Spleen (tissue), 11 donors: Measurements from ENCODE around the gene ABHD12. TPM values are rescaled to one million over a fixed set of nuclear protein-coding genes. Genes with fewer than 3 reads are reported as not detected.

Experiments
- DNase-seq: peaks from one replicate; pipeline ENCODE4 v3.0.0-alpha.2; 2020
- H3K27ac ChIP-seq, 8 donors: fragments of 200-600 bp; sonication (generic) in 7 of 8; 1 replicate in 4 of 8; 2 replicates in 4 of 8; pipeline versions ENCODE4 v1.5.0 to v1.8.0; 2016 to 2021; ENCODE audit warnings: inconsistent platforms in 4 of 8, mild to moderate bottlenecking in 4 of 8, moderate library complexity in 1 of 8
- H3K27me3 ChIP-seq, 7 donors: fragments of 200-600 bp; sonication (generic) in 6 of 7; replicated peaks in 1 of 7; 1 replicate in 4 of 7; 2 replicates in 3 of 7; pipeline versions ENCODE4 v1.5.0 to v1.8.0; 2016 to 2021; ENCODE audit warnings: inconsistent platforms in 3 of 7, mild to moderate bottlenecking in 1 of 7
- H3K36me3 ChIP-seq, 6 donors: fragments of 200-600 bp; sonication (generic) in 5 of 6; 1 replicate in 4 of 6; 2 replicates in 2 of 6; pipeline versions ENCODE4 v1.5.0 to v1.8.0; 2016 to 2021; ENCODE audit warnings: inconsistent platforms in 2 of 6
- H3K4me1 ChIP-seq, 6 donors: fragments of 200-600 bp; sonication (generic) in 5 of 6; 1 replicate in 3 of 6; 2 replicates in 3 of 6; pipeline versions ENCODE4 v1.5.0 to v1.8.0; 2016 to 2021; ENCODE audit warnings: inconsistent platforms in 3 of 6
- H3K4me3 ChIP-seq, 8 donors: fragments of 200-600 bp; sonication (generic) in 7 of 8; 1 replicate in 4 of 8; 2 replicates in 4 of 8; pipeline versions ENCODE4 v1.5.0 to v1.8.0; 2016 to 2021; ENCODE audit warnings: inconsistent platforms in 4 of 8, mild to moderate bottlenecking in 4 of 8, moderate library complexity in 2 of 8
- H3K9me3 ChIP-seq, 8 donors: fragments of 200-600 bp; sonication (generic) in 7 of 8; 1 replicate in 4 of 8; 2 replicates in 4 of 8; pipeline versions ENCODE4 v1.5.0 to v1.8.0; 2016 to 2021; ENCODE audit warnings: inconsistent platforms in 4 of 8
- POLR2A ChIP-seq, 3 donors: fragments of 450-650 bp; IDR thresholded peaks; one replicate each; pipeline ENCODE4 v1.5.1; 2017; ENCODE audit warnings: antibody characterized with exemption in 3 of 3, mild to moderate bottlenecking in 1 of 3
- POLR2AphosphoS5 ChIP-seq, 3 donors: sonication (generic); formaldehyde crosslinking; IDR thresholded peaks; one replicate each; pipeline ENCODE4 v1.5.1; 2017; ENCODE audit warnings: antibody characterized with exemption in 3 of 3
- WGBS, 5 donors: extraction: QIAGEN DNeasy Blood & Tissue Kit in 3 of 5; methylation state at CpG; one replicate each; pipeline versions ENCODE4 v1.1.5 to v1.1.7; 2013 to 2018; 5-methylcytosine and 5-hydroxymethylcytosine counted together
- intact Hi-C: fragments of 100-400 bp; cut with DNase I; formaldehyde crosslinking; loops from one replicate; pipeline ENCODE4 v1.15.0; 2023; ENCODE audit warnings: low total_unique reads
- polyA plus RNA-seq, 3 donors: library from polyadenylated mRNA; stranded (reverse); fragments of 200-250 nt; gene quantifications; one replicate each; pipeline ENCODE4 v1.2.1, GENCODE V29; 2013
- total RNA-seq, 7 donors: library from RNA; depleted of rRNA in 3 of 7; stranded (reverse); fragments of >200 nt in 3 of 7; fragmentation: NEBNext Ultra II Directional in 4 of 7; extraction: Animal tissue kit (Norgen Biotek cat#: 25700) in 4 of 7; gene quantifications; one replicate each; pipeline versions ENCODE4 v1.1.0 to v1.2.1, GENCODE V29; 2016 to 2021
- TF ChIP-seq, protein P1 (sequence below), 11 experiments: fragments of 200-600 bp in 7 of 11; fragments of 450-650 bp in 4 of 11; sonication (generic) in 4 of 11; IDR thresholded peaks in 8 of 11; conservative IDR thresholded peaks in 3 of 11; 1 replicate in 7 of 11; 2 replicates in 4 of 11; pipeline versions ENCODE4 v1.4.0 to v1.8.0; 2016 to 2021; ENCODE audit warnings: antibody characterized with exemption in 11 of 11, inconsistent platforms in 4 of 11, mild to moderate bottlenecking in 1 of 11
- donor health status: healthy with polysubstance abuse.
- donor health status: DM: no; HTN: no; CAD: no; lungs with moderate emphysema.
- donor health status: DM: no; HTN: no; CAD: no.
- donor health status: Bipolar disorder and iron deficiency.
- donor health status: healthy.
- donor health status: DM: no; HTN: no; CAD: no.
- donor health status: DM: yes; HTN: yes; CAD: no.

The ABHD12 gene
- total and polyA plus RNA-seq, 10 donors = 16.1 to 36.9 (median 25.3) TPM

- Histone ChIP-seq H3K4me3 (no peak overlapping the region), H3K4me1 (peaks cover 0 to 18% (median 7%) of the 10 kb centered on the region in 6 donors), H3K27ac (no peak overlapping the region), H3K9me3 (no peaks in the 10 kb centered on the region), H3K27me3 (no peaks in the 10 kb centered on the region), H3K36me3 (peaks cover 0 to 93% (median 58%) of the 10 kb centered on the region in 6 donors)
- intact Hi-C loops = no loop called here
- no peak for TF ChIP-seq POLR2A (IDR thresholded peaks at IDR 0.05)
- TF ChIP-seq POLR2AphosphoS5 (IDR thresholded peaks at IDR 0.05) = no peak
- TF ChIP-seq, protein P1, sequence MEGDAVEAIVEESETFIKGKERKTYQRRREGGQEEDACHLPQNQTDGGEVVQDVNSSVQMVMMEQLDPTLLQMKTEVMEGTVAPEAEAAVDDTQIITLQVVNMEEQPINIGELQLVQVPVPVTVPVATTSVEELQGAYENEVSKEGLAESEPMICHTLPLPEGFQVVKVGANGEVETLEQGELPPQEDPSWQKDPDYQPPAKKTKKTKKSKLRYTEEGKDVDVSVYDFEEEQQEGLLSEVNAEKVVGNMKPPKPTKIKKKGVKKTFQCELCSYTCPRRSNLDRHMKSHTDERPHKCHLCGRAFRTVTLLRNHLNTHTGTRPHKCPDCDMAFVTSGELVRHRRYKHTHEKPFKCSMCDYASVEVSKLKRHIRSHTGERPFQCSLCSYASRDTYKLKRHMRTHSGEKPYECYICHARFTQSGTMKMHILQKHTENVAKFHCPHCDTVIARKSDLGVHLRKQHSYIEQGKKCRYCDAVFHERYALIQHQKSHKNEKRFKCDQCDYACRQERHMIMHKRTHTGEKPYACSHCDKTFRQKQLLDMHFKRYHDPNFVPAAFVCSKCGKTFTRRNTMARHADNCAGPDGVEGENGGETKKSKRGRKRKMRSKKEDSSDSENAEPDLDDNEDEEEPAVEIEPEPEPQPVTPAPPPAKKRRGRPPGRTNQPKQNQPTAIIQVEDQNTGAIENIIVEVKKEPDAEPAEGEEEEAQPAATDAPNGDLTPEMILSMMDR (IDR thresholded peaks at IDR 0.05 in 8 of 11, conservative IDR thresholded peaks at IDR 0.05 in 3 of 11) = no peak
- peak; percentile 72 for DNase-seq
- WGBS, 5 donors = 88 to 97% (median 93%) methylated on average over 10 to 22 of the region's 22 CpGs
Observed at GRCh38 chr20:25290646-25291431, 99.8 kb downstream of the ABHD12 start.

- TF ChIP-seq, protein P1 (IDR thresholded peaks at IDR 0.05 in 8 of 11, conservative IDR thresholded peaks at IDR 0.05 in 3 of 11) = no peak
- TF ChIP-seq POLR2A (IDR thresholded peaks at IDR 0.05) = no peak
- TF ChIP-seq POLR2AphosphoS5 (IDR thresholded peaks at IDR 0.05) = no peak
- H3K27me3 ChIP-seq = no peaks in the 10 kb centered on the region
- no peaks in the 10 kb centered on the region for H3K9me3 ChIP-seq
- 90 to 94% (median 92%) methylated on average over 23 to 24 of the region's 24 CpGs for WGBS, 5 donors
- peaks cover 0 to 93% (median 62%) of the 10 kb centered on the region in 6 donors for H3K36me3 ChIP-seq
- no peak overlapping the region for H3K4me3 ChIP-seq
- peak; percentile 74 for DNase-seq
- H3K4me1 ChIP-seq = peaks cover 0 to 12% (median 5%) of the 10 kb centered on the region in 6 donors
- no peak overlapping the region for H3K27ac ChIP-seq
- intact Hi-C loops = no loop called here
Observed at GRCh38 chr20:25289886-25290597, 100.6 kb downstream of the ABHD12 start.

DNA sequence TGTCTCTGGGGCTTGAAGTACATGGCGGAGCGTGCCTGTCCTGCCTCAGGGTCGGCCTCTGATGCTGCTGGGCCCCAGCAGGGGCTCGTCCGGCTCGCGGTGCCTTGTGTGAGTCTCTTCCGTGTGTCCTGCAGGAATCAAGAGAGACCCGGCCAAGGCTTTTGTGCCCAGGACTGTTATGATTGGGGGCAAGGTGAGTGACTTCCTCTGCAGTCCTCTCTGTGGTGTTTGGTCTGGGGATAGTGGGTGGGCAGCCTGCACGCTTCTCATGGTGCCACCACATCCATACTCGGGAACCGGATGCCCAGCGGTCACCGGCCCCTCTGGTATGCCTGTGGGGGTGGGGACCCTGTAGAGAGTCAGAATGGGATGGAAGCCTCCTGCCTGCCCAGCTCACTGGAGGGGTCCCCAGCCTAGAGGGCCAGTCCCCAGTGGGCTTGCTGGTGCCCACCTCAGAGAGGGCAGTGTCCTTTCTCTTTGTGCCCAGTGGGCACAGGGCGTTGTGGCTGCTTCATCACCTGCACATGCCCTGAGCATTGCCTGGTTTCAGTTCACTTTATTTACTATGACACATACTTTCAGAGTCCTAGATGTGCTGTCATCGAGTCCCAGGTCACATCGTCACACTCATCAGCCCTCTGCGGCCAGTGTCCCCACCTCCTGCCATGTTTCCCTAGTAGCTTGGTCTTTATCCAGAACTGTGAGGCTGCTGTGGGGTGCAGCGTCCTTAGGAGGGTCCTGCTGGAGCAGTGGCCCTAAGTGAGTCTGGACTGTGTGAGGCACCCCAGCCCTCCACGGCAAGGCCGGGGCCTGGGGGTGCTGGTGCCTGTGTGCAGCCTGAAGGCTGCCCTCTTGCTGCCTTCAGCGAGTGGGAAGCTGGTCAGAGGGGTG, 102.1 kb downstream of the ABHD12 start:
- H3K4me3 ChIP-seq = no peak overlapping the region
- peak; percentile 75 for DNase-seq
- no peaks in the 10 kb centered on the region for H3K4me1 ChIP-seq
- H3K27me3 ChIP-seq = no peaks in the 10 kb centered on the region
- 71 to 92% (median 90%) methylated on average over 9 to 22 of the region's 22 CpGs for WGBS, 5 donors
- intact Hi-C loops = no loop called here
- no peaks in the 10 kb centered on the region for H3K9me3 ChIP-seq
- H3K27ac ChIP-seq = peak overlapping the region in 2 of 8 donors; percentile 34 to 42
- TF ChIP-seq, protein P1 (IDR thresholded peaks at IDR 0.05 in 8 of 11, conservative IDR thresholded peaks at IDR 0.05 in 3 of 11) = no peak
- TF ChIP-seq POLR2AphosphoS5 (IDR thresholded peaks at IDR 0.05) (peak in 1 of 3 donors; percentile 7), POLR2A (IDR thresholded peaks at IDR 0.05) (no peak)
- H3K36me3 ChIP-seq = peaks cover 0 to 99% (median 75%) of the 10 kb centered on the region in 6 donors
